Measurements from ENCODE around the gene NSMF. TPM values are rescaled to one million over a fixed set of nuclear protein-coding genes. Genes with fewer than 3 reads are reported as not detected.

The NSMF gene
- total and polyA plus RNA-seq, 2 of the 4 experiments (the other 2 are of a cell fraction), result 7.7 to 40.9 TPM

DNA sequence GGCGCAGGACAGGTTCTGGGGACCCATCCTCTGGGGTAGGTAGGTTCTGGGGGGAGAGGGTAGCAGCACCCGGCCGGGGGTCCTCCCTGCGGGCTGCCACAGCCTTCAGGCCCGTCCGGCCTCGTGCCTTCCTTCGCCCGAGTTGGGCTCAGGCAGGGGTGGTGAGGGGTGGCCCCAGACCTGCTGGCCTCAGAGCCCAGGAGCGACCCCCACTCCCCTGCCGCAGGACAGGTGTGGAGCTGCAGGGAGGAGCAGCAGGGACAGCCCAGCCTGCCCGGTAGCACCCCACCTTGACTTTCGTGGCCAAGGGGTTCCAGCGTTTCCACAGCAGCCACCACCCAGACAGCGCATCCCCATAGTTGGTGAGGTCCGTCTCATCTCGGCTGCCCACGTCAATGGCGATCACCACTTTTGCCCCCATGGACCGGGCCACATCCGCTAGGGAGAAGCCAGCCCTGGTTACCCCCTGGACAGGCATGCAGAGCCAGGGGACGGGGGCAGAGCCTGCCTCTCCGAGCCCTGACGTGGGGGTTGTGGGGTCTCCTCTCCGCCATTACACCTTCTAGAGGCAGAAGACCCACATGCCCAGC lies 3.4 kb upstream of the NSMF start:
- no peak overlapping the region for H3K4me3 ChIP-seq (ENCODE audit: insufficient read depth, low read depth, low read length)
- H3K9me3 ChIP-seq (ENCODE audit: control insufficient read depth, insufficient read depth, low read length), result no peaks in the 10 kb centered on the region
- peaks cover 2% of the 10 kb centered on the region; the same call in 1 of the 2 replicates for H3K27me3 ChIP-seq (ENCODE audit: control insufficient read depth, insufficient read depth, low read length)
- H2BK5ac ChIP-seq (ENCODE audit: low read depth, low read length, poor library complexity, severe bottlenecking), result no peak overlapping the region
- H2AFZ ChIP-seq (replicated peaks; ENCODE audit: low read length, poor library complexity), result no peak overlapping the region
- POLR2A ChIA-PET (ENCODE audit: unreplicated experiment), result no interaction called here
- peaks cover 3 to 11% of the 10 kb centered on the region in 2 experiments; a peak in 3 of 4 replicates for H3K79me1 ChIP-seq (ENCODE audit: low read depth in 1 of 2, low read length in 2 of 2)
- H3K4me2 ChIP-seq (ENCODE audit: low read depth, low read length), result no peak overlapping the region
- no peak overlapping the region for H3K56ac ChIP-seq (ENCODE audit: extremely low read depth, insufficient read depth, low read length)
- peaks cover 9% of the 10 kb centered on the region; the same call in 1 of the 2 replicates for H4K20me1 ChIP-seq (ENCODE audit: insufficient read depth, low read length)
- H2AK5ac ChIP-seq (ENCODE audit: low read depth, low read length), result no peak overlapping the region
- H2BK15ac ChIP-seq (ENCODE audit: low read depth, low read length), result no peak overlapping the region
- no peak overlapping the region for H3K27ac ChIP-seq (ENCODE audit: insufficient read depth, low read length)
- no peak overlapping the region for H3K23ac ChIP-seq (ENCODE audit: low read depth, low read length)
- DNase-seq (no peak), ATAC-seq (ENCODE audit: low read depth) (no peak)
- no peak overlapping the region for H3K9ac ChIP-seq (ENCODE audit: low read depth, low read length)
- H4K8ac ChIP-seq (ENCODE audit: low read depth in 2 of 2, low read length in 2 of 2), result no peak overlapping the region
- no peak for TF ChIP-seq CEBPB (IDR thresholded peaks at IDR 0.05; ENCODE audit: low read depth, low read length)
- TF ChIP-seq POLR2A (IDR thresholded peaks at IDR 0.05; ENCODE audit: low read depth, low read length), result no peak
- no peak for TF ChIP-seq MAZ (IDR thresholded peaks at IDR 0.05; ENCODE audit: borderline replicate concordance, low read depth, low read length)
- TF ChIP-seq FOS (IDR thresholded peaks at IDR 0.05; ENCODE audit: low read depth, low read length), result no peak
- no peak for TF ChIP-seq RAD21 (IDR thresholded peaks at IDR 0.05; ENCODE audit: low read length)
- TF ChIP-seq, protein P1, sequence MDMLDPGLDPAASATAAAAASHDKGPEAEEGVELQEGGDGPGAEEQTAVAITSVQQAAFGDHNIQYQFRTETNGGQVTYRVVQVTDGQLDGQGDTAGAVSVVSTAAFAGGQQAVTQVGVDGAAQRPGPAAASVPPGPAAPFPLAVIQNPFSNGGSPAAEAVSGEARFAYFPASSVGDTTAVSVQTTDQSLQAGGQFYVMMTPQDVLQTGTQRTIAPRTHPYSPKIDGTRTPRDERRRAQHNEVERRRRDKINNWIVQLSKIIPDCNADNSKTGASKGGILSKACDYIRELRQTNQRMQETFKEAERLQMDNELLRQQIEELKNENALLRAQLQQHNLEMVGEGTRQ (IDR thresholded peaks at IDR 0.05; ENCODE audit: low read depth, low read length), result no peak
- TF ChIP-seq RFX5 (IDR thresholded peaks at IDR 0.05; ENCODE audit: low read depth, low read length), result no peak
- TF ChIP-seq BHLHE40 (IDR thresholded peaks at IDR 0.05; ENCODE audit: low read depth, low read length), result no peak
- TF ChIP-seq, protein P2, sequence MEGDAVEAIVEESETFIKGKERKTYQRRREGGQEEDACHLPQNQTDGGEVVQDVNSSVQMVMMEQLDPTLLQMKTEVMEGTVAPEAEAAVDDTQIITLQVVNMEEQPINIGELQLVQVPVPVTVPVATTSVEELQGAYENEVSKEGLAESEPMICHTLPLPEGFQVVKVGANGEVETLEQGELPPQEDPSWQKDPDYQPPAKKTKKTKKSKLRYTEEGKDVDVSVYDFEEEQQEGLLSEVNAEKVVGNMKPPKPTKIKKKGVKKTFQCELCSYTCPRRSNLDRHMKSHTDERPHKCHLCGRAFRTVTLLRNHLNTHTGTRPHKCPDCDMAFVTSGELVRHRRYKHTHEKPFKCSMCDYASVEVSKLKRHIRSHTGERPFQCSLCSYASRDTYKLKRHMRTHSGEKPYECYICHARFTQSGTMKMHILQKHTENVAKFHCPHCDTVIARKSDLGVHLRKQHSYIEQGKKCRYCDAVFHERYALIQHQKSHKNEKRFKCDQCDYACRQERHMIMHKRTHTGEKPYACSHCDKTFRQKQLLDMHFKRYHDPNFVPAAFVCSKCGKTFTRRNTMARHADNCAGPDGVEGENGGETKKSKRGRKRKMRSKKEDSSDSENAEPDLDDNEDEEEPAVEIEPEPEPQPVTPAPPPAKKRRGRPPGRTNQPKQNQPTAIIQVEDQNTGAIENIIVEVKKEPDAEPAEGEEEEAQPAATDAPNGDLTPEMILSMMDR (conservative IDR thresholded peaks at IDR 0.05; ENCODE audit: low read depth, low read length), result no peak
- TF ChIP-seq MXI1 (IDR thresholded peaks at IDR 0.05; ENCODE audit: borderline replicate concordance, low read depth, low read length), result no peak
- TF ChIP-seq MAFK (IDR thresholded peaks at IDR 0.05; ENCODE audit: low read depth, low read length), result no peak
- TF ChIP-seq NFE2L2 (IDR thresholded peaks at IDR 0.05; ENCODE audit: low read depth, low read length), result no peak
- TF ChIP-seq, protein P3, sequence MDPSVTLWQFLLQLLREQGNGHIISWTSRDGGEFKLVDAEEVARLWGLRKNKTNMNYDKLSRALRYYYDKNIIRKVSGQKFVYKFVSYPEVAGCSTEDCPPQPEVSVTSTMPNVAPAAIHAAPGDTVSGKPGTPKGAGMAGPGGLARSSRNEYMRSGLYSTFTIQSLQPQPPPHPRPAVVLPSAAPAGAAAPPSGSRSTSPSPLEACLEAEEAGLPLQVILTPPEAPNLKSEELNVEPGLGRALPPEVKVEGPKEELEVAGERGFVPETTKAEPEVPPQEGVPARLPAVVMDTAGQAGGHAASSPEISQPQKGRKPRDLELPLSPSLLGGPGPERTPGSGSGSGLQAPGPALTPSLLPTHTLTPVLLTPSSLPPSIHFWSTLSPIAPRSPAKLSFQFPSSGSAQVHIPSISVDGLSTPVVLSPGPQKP (IDR thresholded peaks at IDR 0.05; ENCODE audit: borderline replicate concordance, low read depth, low read length), result no peak
- TF ChIP-seq SMC3 (IDR thresholded peaks at IDR 0.05; ENCODE audit: low read depth, low read length), result no peak
- TF ChIP-seq CHD1 (IDR thresholded peaks at IDR 0.05; ENCODE audit: low read depth, low read length), result no peak
- TF ChIP-seq RCOR1 (IDR thresholded peaks at IDR 0.05; ENCODE audit: insufficient replicate concordance, low read length), result no peak
- 98% methylated on average over 7 of the region's 25 CpGs; no CpG with 5 or more reads in 1 of the 2 experiments for WGBS, 2 experiments (ENCODE audit: extremely low coverage in 2 of 2, insufficient read length in 1 of 2)
- no peak overlapping the region for H4K91ac ChIP-seq (ENCODE audit: insufficient read depth, low read depth, low read length)
- H2AK9ac ChIP-seq (replicated peaks; ENCODE audit: low read depth, low read length, poor library complexity), result peak overlapping the region; percentile 28
- H2BK120ac ChIP-seq (ENCODE audit: low read depth, low read length), result no peak overlapping the region
- no peak overlapping the region for H3K14ac ChIP-seq (replicated peaks; ENCODE audit: low read depth, low read length)
- H3K36me3 ChIP-seq (ENCODE audit: control insufficient read depth, insufficient read depth, low read length), result no peaks in the 10 kb centered on the region; the same call in 1 of the 2 replicates
- peaks cover 10% of the 10 kb centered on the region for H3K4me1 ChIP-seq (ENCODE audit: control insufficient read depth, insufficient read depth, low read length)
- intact Hi-C loops (cut with micrococcal nuclease), result no loop called here
- H3K18ac ChIP-seq (ENCODE audit: low read depth, low read length), result no peak overlapping the region
- BruUV-seq (replicated peaks), result no TSS peak
- dilution Hi-C loops (cut with HindIII; ENCODE audit: low sequenced_read_pairs, unreplicated experiment), result no loop called here
- no peak overlapping the region for H2BK20ac ChIP-seq (ENCODE audit: low read depth, low read length)
- no peak overlapping the region for H4K5ac ChIP-seq (ENCODE audit: low read depth, low read length)
- H3K4ac ChIP-seq (ENCODE audit: low read depth, low read length), result no peak overlapping the region
- no peaks in the 10 kb centered on the region for H3K9me1 ChIP-seq (ENCODE audit: insufficient read depth, low read length)
- CTCF ChIA-PET, result no interaction called here
- in situ Hi-C loops (cut with MboI; ENCODE audit: low sequenced_read_pairs), result no loop called here

Measured in IMR-90 (cell line).